GM21619 (cell line): Measurements from ENCODE around the gene AANAT.

Source experiments
- ATAC-seq: cut with Tn5 transposase; IDR thresholded peaks from one replicate; pipeline ENCODE4 v1.9.1; 2021; ENCODE audit not compliant: unreplicated experiment

Gene AANAT

GRCh38 chr17:76467809-76468633, 618 bp downstream of the AANAT start:
- ATAC-seq = no peak

DNA sequence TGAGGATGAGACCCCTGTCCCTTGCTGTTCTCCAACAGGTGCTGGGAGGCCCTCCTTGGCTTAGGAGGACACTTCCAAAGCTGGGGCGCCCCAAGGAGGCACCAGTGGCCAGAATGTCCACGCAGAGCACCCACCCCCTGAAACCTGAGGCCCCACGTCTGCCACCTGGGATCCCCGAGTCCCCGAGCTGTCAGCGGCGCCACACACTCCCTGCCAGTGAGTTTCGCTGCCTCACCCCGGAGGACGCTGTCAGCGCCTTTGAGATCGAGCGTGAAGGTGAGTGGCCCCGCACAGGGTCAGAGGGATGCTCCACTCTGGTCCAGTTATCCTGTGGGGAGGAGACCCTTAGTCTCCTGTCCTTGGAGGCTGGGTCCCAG, 1.2 kb downstream of the AANAT start:
- no peak for ATAC-seq

DNA sequence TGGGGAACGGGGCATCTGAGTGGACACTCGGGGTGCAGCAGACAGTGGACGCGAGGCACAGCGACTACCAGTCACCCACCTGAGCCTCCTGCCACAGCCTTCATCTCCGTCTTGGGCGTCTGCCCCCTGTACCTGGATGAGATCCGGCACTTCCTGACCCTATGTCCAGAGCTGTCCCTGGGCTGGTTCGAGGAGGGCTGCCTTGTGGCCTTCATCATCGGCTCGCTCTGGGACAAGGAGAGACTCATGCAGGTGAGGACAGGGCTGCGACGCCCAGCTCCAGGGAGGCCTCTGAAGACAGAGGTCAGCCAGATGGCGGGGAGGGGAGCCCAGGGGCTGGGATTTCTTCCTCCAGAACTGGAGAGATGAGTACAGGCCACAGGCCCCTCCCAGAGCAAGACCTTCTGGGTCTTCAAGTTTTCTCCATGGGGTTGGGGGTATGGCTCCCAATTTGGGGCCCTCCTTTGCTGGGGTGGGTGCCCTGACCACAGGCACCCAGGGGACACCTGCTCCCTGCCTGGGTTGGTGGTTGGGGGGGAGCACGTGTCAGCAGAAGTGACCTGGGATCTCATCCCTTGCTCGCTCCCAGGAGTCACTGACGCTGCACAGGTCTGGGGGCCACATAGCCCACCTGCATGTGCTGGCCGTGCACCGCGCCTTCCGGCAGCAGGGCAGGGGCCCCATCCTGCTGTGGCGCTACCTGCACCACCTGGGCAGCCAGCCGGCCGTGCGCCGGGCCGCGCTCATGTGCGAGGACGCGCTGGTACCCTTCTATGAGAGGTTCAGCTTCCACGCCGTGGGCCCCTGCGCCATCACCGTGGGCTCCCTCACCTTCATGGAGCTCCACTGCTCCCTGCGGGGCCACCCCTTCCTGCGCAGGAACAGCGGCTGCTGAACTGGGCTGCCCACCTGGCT, 1.9 kb downstream of the AANAT start:
- ATAC-seq = no peak

- no peak for ATAC-seq
Observed at GRCh38 chr17:76469991-76470739, 2.8 kb downstream of the AANAT start.

DNA sequence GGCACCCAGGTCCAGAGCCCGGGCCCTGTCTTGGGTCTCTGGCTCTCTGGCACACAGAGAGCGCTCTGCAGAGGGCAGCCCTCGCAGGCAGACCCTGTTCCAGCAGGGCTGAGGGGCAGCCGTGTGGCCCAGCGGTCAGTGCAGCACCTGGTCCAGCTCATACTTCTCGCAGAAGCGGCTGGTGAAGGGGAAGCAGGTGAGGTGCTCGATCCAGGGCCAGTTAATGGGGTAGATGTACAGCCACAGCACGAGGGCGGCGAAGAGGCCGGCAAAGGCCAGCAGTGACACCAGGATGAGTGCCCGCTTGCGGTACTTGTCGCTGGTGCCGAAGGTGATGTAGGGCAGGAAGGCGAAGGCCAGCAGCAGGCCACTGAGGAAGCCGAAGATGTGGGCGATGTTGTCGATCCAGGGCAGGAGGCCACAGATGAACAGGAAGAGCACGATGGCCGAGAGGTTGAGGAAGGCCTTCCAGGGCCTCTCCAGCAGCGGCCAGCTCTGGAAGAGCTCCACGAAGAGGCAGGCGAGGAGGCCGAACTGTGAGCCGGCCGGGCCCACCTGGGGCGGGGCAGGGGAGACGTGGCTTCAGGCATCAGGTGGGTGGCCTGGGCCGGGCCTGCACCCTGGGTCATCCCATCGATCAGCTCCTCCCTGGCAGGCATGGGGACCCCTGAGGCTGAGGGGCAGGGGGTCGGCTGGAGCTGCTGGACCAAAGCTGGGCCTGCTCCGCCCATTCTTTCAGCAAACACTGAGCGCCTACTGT, 4.3 kb downstream of the AANAT start:
- no peak for ATAC-seq

DNA sequence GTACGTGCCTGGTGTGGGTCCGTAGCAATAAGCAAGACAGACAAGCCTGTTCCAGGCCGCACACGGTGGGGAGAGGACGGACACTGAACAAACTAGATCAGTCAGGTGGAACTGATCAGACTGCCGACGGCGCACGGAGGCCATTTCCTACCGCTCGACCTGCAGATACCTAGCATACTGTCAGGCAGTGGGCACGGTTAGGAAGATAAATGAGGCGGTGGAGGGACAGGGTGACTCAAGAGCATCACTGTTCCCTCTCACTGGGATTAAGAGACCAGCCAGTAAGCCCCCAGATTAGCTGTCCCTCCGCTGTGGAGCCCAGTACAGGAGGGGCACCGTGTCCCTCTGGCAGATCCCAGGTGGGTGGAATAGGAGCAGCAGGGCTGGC, 4.8 kb downstream of the AANAT start:
- no peak for ATAC-seq

DNA sequence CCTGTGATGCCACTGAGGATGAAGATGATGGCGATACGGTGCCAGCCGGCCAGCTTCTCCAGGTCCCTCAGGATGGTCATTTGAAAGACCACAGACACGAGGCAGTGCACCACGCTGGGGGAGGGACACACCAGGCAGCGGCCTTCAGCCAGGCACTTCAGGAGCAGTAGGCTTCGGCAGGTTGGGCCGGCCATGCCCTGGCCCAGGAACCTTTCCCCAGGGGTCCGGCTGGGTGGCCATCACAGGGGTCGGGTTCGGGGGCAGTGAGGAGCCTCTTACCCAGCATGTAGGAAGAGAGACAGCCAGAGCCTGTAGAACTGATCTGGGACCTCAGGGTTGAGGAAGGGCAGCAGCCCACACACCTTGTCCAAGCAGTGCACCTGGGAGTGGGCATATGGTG, 5.3 kb downstream of the AANAT start:
- no peak for ATAC-seq

DNA sequence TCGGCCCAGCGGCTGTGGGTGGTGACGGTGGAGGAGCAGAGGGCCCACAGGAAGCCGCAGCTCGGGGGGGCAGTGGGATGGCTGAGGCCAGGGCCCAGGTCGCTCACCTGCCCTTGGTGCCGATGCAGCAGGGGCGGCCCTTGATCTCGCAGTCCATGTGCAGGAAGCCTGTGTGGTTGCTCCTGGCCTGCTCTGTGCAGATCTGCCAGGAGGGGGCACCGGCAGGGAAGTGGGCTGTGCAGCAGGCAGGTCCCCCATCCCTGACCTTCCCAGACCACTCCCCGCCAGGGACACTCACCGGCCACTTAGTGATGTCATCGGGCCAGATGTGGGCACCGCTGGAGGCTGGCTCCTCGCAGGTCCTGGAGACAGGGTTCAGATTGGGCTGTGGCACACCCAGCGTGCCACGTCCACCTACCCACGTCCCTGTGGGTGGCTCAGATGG, 6.2 kb downstream of the AANAT start:
- no peak for ATAC-seq

GRCh38 chr17:76474238-76474637, 6.8 kb downstream of the AANAT start:
- ATAC-seq = no peak

GRCh38 chr17:76474894-76475293, 7.5 kb downstream of the AANAT start:
- no peak for ATAC-seq

- no peak for ATAC-seq
Observed at GRCh38 chr17:76475302-76475701, 7.9 kb downstream of the AANAT start.

DNA sequence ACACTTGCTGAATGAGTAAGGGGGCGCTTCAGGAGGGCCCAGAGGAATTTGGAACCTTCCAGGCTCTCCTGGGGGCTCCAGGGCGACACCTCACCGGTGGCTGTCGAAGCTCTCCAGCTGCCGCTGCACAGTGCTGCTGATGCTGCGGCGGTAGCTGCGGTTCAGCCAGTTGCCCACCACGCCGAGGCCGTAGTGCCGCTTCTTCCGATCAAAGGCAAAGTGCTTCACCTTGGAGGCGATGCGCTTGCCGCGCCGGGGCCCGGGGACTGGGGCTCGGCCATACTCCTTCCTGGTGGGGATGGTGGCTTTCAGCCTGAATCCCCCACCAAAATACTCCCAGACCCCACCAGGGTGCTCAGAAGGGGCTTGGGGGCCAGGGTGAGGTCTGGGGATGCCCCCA, 9.3 kb downstream of the AANAT start:
- ATAC-seq = no peak

DNA sequence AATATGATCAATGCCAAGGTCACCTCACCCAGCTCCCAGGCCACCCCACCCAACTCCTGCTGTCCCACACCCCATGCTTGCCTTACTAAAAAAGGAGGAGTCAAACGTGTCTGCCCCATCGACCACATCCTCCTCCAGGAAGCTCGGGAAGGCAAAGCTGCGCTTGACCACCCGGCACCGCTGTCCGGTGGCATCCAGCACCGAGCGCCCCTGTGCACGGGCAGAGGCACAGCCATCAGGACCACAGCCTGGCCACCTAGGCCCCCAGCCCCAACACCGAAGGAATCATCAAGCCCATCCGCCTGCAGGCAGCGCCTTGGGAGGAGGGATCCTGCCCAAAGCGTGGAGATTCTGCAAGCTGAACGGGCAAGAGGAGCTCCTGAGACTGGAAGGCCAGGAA, 10.2 kb downstream of the AANAT start:
- no peak for ATAC-seq

DNA sequence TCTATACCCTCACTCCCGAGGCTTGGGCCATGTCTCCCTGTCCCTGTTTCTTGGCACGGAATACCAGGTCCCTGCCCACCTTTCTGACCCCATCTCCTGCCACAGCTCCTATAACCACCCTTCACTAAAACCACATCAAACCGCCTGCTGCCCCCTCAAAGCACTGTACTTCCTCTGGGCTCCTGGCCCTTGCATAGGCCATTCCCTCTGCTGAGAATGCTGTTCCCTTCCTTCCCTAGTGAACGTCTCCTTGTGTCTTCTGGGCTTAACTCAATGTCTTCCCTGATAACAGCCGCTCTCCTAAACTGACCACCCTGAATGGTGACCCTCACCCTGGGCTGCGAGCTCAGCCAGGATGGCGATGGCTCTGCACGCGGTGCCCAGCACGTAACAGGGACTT, 10.7 kb downstream of the AANAT start:
- ATAC-seq = no peak

- ATAC-seq = no peak
Observed at GRCh38 chr17:76478730-76479514, 11.5 kb downstream of the AANAT start.

DNA sequence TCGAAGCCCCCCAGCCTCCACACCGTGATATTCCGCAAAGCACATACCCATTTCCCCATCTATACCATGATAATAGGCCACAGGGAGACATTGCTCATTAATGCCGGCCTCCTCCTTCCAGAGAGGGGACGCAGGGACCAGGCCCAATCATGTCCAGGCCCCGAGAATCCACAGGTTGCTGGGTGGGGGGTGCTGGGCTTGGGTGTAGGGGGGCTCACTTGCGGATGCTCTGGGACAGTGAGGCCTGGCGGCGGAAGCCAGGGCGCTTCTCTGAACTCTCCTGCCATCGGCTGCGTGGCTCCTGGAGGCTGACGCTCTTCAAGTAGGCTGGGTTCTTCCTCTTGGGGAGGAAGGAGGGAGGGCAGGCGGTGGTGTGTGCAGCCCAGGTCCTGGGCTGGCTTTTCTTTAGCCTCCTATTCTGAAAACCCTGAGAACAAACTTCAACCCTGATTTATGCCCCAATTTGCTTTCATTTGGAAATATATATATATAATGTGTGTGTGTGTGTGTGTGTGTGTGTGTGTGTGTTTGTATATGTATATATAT, 12.2 kb downstream of the AANAT start:
- ATAC-seq = no peak

DNA sequence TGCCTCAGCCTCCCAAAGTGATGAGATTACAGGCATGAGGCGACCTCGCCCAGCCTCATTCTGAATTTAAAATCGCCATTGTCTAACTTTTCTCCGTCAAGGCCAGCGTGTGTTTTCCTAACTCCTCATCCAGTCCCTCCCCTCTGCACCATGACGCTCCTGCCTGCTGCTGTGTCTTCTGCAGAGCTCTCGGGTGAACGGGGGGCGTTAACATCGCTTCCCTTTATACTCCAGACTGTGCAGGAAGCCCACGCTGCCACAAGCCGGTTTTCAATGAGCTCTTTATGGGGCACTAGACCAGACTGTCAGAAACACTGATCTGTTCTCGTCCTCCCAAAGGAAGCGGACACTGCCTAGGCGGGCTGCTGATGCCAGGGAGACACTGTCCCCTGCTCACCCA, 13.2 kb downstream of the AANAT start:
- no peak for ATAC-seq

- ATAC-seq = peak; percentile 63
Observed at GRCh38 chr17:76481071-76481655, 13.8 kb downstream of the AANAT start.

DNA sequence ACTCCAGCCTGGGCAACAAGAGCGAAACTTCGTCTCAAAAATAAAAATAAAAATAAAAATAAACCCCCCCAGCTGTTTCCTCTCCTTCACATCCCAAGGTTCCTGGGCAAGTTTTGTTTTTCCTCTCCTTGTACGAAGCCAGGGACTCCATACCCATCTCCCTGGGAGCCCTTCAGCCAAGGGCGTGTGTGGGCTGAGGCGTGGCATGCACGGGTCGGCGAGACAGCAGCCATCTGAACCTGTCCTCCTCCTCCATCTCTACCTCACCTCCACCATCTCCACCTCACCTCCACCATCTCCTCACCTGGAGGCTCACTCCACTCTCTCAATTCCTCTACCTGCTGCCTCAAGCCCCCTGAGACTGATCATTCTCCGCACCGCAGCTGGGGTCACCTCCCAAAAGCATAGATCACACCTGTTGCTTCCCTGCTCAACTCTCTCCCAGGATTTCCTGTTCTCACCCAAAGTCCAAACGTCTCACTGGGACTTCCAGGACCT, 16.9 kb downstream of the AANAT start:
- no peak for ATAC-seq
